Measurements from ENCODE around the gene CRYGD. TPM values are rescaled to one million over a fixed set of nuclear protein-coding genes. Genes with fewer than 3 reads are reported as not detected.
A peak's percentile ranks its signal among the peaks of the same experiment; 100 is the strongest.
"Not testable (repeated sequence)": the region's sequence is repeated elsewhere in the genome, so short reads cannot be mapped to it uniquely, and the experiment has no call there.

The CRYGD gene
- total RNA-seq (2014; rRNA removed; shearing (Covaris generic)): not detected in 2 replicates

GRCh38 chr2:208124013-208124715 lies at the start of gene CRYGD:
CRYGD (minus strand) TSS chr2:208124524; CDS start chr2:208124473, 51 bp downstream.
- not testable (repeated sequence) for DNase-seq (ENCODE audit: low read depth)

- peak; percentile 10 for DNase-seq (ENCODE audit: low read depth)
Measured at GRCh38 chr2:208172125-208172524, 47.8 kb upstream of the CRYGD start.

- DNase-seq (ENCODE audit: low read depth): no peak
Measured at GRCh38 chr2:208164951-208165755, 40.8 kb upstream of the CRYGD start.

GRCh38 chr2:208163489-208163888 lies 39.2 kb upstream of the CRYGD start, which contains the start of gene CRYGA:
CRYGA (minus strand) TSS chr2:208163589; CDS start chr2:208163556, 33 bp downstream.
- DNase-seq (ENCODE audit: low read depth): no peak

GRCh38 chr2:208156439-208156838 lies 32.1 kb upstream of the CRYGD start:
- no peak for DNase-seq (ENCODE audit: low read depth)

GRCh38 chr2:208153156-208153555 lies 28.8 kb upstream of the CRYGD start:
- DNase-seq (ENCODE audit: low read depth): peak; percentile 36

GRCh38 chr2:208150956-208151355 lies 26.6 kb upstream of the CRYGD start:
- no peak for DNase-seq (ENCODE audit: low read depth)

- DNase-seq (ENCODE audit: low read depth): no peak
Measured at GRCh38 chr2:208150094-208150493, 25.8 kb upstream of the CRYGD start.

- no peak for DNase-seq (ENCODE audit: low read depth)
Measured at GRCh38 chr2:208148803-208149202, 24.5 kb upstream of the CRYGD start.

GRCh38 chr2:208147759-208148158 lies 23.4 kb upstream of the CRYGD start:
- no peak for DNase-seq (ENCODE audit: low read depth)

- DNase-seq (ENCODE audit: low read depth): no peak
Measured at GRCh38 chr2:208147008-208147407, 22.7 kb upstream of the CRYGD start.

- DNase-seq (ENCODE audit: low read depth): no peak
Measured at GRCh38 chr2:208146006-208146405, 21.7 kb upstream of the CRYGD start, which contains the start of gene CRYGB. CRYGB (minus strand) TSS chr2:208146158; CDS start chr2:208146120, 38 bp downstream.

GRCh38 chr2:208142925-208143799 lies 18.8 kb upstream of the CRYGD start:
- no peak for DNase-seq (ENCODE audit: low read depth)

GRCh38 chr2:208142240-208142924 lies 18.1 kb upstream of the CRYGD start:
- peak; percentile 36 for DNase-seq (ENCODE audit: low read depth)

GRCh38 chr2:208139447-208139846 lies 15.1 kb upstream of the CRYGD start:
- DNase-seq (ENCODE audit: low read depth): no peak

GRCh38 chr2:208138334-208138733 lies 14.0 kb upstream of the CRYGD start:
- not testable (repeated sequence) for DNase-seq (ENCODE audit: low read depth)

- no peak for DNase-seq (ENCODE audit: low read depth)
Measured at GRCh38 chr2:208136716-208137094, 12.4 kb upstream of the CRYGD start.

- DNase-seq (ENCODE audit: low read depth): no peak
Measured at GRCh38 chr2:208135794-208136715, 11.7 kb upstream of the CRYGD start.

- DNase-seq (ENCODE audit: low read depth): peak; percentile 38
Measured at GRCh38 chr2:208134928-208135586, 10.7 kb upstream of the CRYGD start.

GRCh38 chr2:208130712-208131110 lies 6.4 kb upstream of the CRYGD start:
- no peak for DNase-seq (ENCODE audit: low read depth)

Measured in M059J (cell line).